ENCODE data around the gene SCARB1. TPM values are rescaled to one million over a fixed set of nuclear protein-coding genes. Genes with fewer than 3 reads are reported as not detected.

The SCARB1 gene
- total RNA-seq, 1 donor from 2014 or later: 81.1 TPM

GRCh38 chr12:124745891-124746570 is 117.6 kb downstream of the SCARB1 start:
- Histone ChIP-seq H3K27ac (peak overlapping the region; percentile 83 to 89), H3K4me1 (peaks cover 8 to 12% of the 10 kb centered on the region in 2 donors), H3K36me3 (no peaks in the 10 kb centered on the region), H3K27me3 (no peaks in the 10 kb centered on the region), H3K9me3 (no peaks in the 10 kb centered on the region), H3K4me3 (peak overlapping the region in 1 of 2 donors; percentile 2)
- TF ChIP-seq, protein P1, sequence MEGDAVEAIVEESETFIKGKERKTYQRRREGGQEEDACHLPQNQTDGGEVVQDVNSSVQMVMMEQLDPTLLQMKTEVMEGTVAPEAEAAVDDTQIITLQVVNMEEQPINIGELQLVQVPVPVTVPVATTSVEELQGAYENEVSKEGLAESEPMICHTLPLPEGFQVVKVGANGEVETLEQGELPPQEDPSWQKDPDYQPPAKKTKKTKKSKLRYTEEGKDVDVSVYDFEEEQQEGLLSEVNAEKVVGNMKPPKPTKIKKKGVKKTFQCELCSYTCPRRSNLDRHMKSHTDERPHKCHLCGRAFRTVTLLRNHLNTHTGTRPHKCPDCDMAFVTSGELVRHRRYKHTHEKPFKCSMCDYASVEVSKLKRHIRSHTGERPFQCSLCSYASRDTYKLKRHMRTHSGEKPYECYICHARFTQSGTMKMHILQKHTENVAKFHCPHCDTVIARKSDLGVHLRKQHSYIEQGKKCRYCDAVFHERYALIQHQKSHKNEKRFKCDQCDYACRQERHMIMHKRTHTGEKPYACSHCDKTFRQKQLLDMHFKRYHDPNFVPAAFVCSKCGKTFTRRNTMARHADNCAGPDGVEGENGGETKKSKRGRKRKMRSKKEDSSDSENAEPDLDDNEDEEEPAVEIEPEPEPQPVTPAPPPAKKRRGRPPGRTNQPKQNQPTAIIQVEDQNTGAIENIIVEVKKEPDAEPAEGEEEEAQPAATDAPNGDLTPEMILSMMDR (IDR thresholded peaks at IDR 0.05): no peak
- intact Hi-C loops (cut with DNase I): loop anchor here (2.0 to 5.0 kb wide), 6 partner anchors 19 to 289 kb away; partner anchors contain the start of gene NCOR2
- peak; percentile 77 to 98 for DNase-seq (ENCODE audit: low spot score in 2 of 2)

- H3K36me3 ChIP-seq: no peaks in the 10 kb centered on the region
- no peaks in the 10 kb centered on the region for H3K9me3 ChIP-seq
- H3K4me3 ChIP-seq: peak overlapping the region in 1 of 2 donors; percentile 2
- no peak for DNase-seq (ENCODE audit: low spot score in 2 of 2)
- intact Hi-C loops (cut with DNase I): loop anchor here (2.0 to 5.0 kb wide), 6 partner anchors 19 to 288 kb away; partner anchors contain the start of gene NCOR2
- H3K27me3 ChIP-seq: no peaks in the 10 kb centered on the region
- peaks cover 10 to 12% of the 10 kb centered on the region in 2 donors for H3K4me1 ChIP-seq
- TF ChIP-seq, protein P1 (IDR thresholded peaks at IDR 0.05): no peak
- H3K27ac ChIP-seq: peak overlapping the region; percentile 83 to 89
Measured at GRCh38 chr12:124745465-124745890, 118.2 kb downstream of the SCARB1 start.

DNA sequence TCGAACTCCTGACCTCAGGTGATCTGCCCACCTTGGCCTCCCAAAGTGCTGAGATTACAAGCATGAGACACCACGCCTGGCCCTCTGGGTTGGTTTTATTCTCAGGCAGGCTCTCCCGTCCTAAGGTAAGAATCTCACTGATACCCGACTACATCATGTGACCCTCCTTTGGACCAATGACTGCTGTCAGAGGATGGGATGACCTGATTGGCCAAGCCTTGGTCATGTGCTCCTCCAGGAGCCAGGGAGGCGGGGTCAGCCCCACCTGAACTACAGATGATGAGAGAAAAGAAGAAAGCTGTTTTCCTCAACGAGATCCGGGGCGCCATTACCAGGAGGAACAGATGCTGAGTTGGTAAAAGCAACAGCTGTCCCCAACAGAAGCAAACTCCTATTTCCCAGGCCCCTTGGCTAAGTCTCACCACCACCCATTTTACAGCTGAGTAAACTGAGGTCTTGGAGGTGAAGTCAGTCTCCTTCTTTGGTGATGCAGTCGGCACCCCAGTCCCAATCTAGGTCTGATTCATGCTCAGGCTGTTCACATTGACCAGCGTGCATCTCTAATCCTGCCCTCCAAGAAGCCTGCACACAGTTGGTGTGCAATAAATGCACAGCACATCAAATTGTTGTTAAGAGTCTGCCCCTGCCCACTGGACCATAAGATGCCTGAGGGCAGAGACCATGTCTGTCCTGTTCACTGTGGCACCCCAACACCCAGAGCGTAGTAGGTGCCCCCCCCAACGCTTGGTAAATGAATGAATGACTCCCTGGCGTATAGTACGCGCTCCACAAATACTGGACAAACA is 118.8 kb downstream of the SCARB1 start:
- intact Hi-C loops (cut with DNase I): loop anchor here (2.0 to 5.0 kb wide), 6 partner anchors 20 to 288 kb away; partner anchors contain the start of gene NCOR2
- H3K4me1 ChIP-seq: peaks cover 10 to 12% of the 10 kb centered on the region in 2 donors

DNA sequence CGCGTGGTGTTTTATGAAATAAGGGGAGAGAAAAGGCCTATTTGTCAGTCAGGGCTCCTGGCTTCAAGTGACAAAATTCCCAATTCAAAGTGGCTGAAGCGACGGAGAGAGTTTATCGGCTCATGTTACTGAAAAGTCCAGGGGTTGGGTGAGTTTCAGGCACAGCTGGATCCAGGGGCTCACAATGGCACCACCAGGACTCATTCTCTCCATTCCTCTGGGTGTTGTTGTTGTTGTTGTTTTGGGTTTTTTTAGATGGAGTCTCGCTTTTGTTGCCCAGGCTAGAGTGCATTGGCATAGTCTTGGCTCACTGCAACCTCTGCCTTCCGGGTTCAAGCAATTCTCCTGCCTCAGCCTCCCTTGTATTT is 119.4 kb downstream of the SCARB1 start:
- intact Hi-C loops (cut with DNase I): loop anchor here (2.0 kb wide), 1 partner anchor 21 kb away; no protein-coding TSS in a partner anchor
- Histone ChIP-seq H3K36me3 (no peaks in the 10 kb centered on the region), H3K27me3 (no peaks in the 10 kb centered on the region), H3K9me3 (no peaks in the 10 kb centered on the region), H3K4me3 (no peak overlapping the region), H3K4me1 (peaks cover 10 to 12% of the 10 kb centered on the region in 2 donors), H3K27ac (peak overlapping the region; percentile 83 to 89)
- TF ChIP-seq, protein P1 (IDR thresholded peaks at IDR 0.05): no peak
- DNase-seq (ENCODE audit: low spot score in 2 of 2): no peak

More for the DNA sequence above, 118.8 kb downstream of the SCARB1 start:
- H3K4me3 ChIP-seq: no peak overlapping the region
- DNase-seq (ENCODE audit: low spot score in 2 of 2): no peak
- peak overlapping the region; percentile 83 to 89 for H3K27ac ChIP-seq
- no peaks in the 10 kb centered on the region for H3K9me3 ChIP-seq
- H3K27me3 ChIP-seq: no peaks in the 10 kb centered on the region
- no peaks in the 10 kb centered on the region for H3K36me3 ChIP-seq
- TF ChIP-seq, protein P1 (IDR thresholded peaks at IDR 0.05): no peak

DNA sequence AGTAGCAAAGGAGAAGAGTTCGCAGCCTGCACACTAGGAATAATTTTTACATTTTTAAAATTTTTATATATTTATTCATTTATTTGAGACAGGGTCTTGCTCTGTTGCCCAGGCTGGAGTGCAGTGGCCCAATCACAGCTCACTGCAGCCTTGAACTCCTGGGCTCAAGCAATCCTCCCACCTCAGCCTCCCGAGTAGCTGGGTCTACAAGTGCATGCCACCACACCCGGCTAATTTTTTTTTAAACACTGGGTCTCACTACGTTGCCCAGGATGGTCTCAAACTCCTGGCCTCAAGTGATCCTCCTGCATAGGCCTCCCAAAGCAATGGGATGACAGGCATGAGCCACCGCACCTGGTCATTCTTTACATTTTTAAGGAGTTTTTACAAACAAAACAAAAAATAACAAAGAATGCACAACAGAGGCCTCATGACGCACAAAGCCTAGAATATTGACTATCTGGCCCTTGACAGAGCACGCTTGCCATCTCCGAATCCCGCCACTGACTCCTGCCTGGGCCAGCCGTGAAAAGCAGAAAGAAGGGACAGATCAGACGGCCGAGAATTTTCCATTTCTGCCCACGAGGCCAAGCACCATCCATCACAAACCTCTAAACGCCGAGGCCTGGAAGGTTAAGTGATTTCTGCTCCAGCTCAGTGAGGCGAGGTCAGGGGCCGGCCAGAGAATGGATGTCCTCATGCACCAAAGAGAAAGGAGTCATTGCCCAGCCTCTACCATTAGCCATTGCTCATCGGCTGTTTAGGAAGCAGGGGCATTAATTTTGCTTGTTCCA is 120.0 kb downstream of the SCARB1 start:
- Histone ChIP-seq H3K4me3 (no peak overlapping the region), H3K9me3 (no peaks in the 10 kb centered on the region), H3K36me3 (no peaks in the 10 kb centered on the region), H3K27ac (peak overlapping the region; percentile 83 to 89), H3K4me1 (peaks cover 10 to 12% of the 10 kb centered on the region in 2 donors), H3K27me3 (no peaks in the 10 kb centered on the region)
- DNase-seq (ENCODE audit: low spot score in 2 of 2): no peak
- intact Hi-C loops (cut with DNase I): loop anchor here (2.0 kb wide), 1 partner anchor 21 kb away; no protein-coding TSS in a partner anchor
- TF ChIP-seq, protein P1 (IDR thresholded peaks at IDR 0.05): no peak
